Activated CD4-positive, alpha-beta T cell treated with anti-CD3 and anti-CD28 coated beads for 1 hour (primary cell): ENCODE measurements around the gene DCST1.

Source experiments
- DNase-seq: peaks from one replicate; pipeline ENCODE4 v3.0.0-alpha.2; 2020

DCST1 gene

DNA sequence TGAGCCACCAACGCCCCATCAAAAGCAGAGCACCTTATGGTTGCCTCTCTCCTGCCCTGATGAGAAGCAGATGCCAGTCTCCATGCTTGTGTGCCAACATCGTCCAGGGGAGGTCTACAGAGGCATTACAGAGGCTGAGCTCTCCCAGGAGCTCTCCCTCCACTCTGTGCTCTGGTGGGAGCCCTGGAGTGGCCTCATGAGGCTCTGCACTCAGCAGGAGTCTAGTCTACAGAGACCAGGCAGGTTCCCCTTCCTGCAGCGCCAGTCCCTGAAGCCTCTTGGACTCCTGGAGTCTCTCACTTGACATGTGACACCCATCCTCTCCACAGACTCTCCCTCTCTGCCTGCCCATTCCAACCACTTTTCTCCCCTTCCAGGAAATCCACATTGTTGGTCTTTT is 3.4 kb downstream of the DCST1 start:
- no peak for DNase-seq

DNA sequence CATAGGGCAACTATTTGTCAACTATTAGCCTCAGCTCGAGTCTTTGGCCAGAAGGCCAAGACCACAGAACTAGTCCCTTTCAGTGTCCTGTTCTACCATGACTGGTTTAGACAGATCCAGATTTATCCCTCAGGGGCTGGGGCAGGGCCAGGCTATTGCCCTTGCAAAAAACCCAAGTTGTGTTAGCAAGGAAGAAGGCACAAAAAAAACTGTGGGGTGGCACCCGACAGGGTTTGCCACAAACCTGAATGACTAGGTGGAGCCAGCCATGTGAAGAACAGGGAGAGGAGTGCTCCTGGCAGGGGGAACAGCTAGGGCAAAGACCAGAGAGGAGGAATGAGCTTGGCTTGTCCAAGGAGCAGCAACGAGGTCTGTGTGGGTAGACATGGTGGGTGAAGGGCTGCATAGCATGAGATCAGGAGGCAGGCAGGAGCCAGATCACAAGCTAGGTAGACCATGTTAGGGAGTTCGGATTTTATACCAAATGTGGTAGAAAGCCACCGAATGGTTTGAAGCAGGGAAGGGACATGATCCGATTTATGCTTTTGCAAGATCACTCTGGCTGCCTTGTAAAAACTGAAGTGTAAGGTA is 4.3 kb downstream of the DCST1 start:
- no peak for DNase-seq

DNA sequence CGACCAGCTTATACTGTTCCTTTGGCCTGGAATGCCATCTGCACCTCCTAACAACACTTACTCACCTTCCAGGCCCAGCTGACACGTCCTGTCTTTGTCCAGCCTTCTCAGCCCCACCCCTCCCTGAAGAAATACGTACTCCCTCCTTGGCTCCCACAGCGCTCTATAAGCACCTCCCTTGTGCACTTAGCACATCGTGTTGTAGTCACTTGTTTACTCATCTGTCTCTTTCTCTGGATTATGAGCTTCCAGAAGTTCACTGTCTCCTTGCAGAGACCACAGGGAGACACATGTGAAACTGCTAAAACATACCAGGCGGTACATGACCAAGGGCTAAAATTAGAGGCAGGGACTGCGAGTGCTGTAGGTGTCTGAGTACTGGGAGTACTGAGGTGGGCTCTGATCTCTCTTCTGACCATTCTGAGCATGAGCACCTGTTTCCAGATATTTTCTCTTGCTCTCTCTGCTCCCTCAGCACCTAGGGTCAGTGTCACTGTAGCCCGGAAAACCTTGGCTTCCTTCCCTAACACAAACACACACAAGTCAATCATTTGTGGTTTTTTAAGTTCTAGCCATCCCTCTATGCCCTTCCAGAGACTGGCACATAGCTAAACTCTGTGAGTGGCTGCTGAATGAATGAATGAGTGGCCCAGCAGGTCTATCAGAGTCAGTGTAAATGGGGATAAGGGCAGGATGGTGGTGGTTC is 5.1 kb downstream of the DCST1 start:
- no peak for DNase-seq

DNA sequence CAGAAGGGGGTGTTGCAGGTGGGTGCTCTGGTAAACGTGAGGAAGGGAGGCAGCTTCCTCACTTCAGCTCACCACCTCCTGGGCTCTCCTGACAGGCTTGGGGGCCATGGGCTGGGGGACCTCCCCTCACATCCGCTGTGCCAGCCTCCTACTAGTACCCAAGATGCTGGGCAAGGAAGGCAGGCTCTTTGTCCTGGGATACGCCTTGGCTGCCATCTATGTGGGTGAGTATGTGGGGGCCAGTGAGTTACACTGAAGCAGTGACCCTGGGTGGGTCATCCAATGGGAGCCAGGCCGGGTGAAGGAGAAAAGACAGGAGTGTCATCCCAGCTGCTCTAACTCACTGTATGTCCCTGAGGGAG is 5.7 kb downstream of the DCST1 start:
- DNase-seq, result no peak

DNA sequence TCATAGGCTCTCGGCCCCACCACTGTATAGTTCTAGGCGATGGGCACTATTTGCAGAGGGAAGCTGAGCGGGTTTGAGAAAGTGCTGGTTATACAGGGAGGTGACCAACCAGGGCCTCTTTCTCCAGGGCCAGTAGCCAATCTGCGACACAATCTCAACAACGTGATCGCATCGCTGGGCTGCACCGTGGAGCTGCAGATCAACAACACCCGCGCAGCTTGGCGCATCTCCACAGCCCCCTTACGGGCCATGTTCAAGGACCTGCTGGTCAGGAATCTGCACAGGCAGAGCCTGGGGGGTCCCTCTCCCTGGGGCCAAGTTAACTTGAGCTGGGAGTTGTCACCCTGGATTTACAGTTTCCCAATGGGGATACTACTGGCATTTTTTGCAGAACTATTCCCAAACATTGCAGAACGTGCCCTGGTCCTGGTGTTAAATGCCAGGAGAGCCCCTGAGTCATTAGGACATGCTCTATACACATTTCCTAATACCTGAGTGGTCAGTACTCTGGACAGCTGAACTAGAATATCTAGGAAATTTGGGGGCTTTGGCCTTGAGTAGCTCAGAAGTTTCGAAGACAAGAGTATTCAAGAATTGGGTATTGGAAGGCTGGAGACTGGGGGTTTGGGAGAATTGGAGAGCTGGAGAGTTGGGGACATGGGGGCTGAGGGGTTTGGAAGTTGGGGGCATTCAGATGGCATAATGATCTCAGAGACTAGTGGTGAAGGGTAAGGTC is 6.9 kb downstream of the DCST1 start:
- DNase-seq, result no peak

DNA sequence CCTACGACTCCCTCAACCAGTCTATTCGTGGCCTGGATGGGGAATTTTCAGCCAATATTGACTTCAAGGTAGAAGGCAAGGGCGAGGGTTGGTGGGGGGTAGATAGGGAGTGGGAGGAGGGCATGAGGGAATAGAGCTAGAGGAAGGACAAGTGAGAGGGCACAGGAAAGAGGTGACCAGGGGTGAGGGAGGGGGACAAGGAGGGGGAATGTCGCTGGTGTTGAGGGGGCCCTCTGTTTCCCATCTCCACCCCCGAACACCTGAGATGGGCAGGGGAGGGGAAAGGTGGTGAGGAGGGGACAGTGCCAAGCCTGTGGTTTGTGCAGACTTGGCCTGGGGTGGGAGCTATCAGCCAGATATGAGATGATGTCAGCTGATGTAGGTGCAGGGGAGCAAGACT is 9.2 kb downstream of the DCST1 start:
- DNase-seq, result no peak

DNA sequence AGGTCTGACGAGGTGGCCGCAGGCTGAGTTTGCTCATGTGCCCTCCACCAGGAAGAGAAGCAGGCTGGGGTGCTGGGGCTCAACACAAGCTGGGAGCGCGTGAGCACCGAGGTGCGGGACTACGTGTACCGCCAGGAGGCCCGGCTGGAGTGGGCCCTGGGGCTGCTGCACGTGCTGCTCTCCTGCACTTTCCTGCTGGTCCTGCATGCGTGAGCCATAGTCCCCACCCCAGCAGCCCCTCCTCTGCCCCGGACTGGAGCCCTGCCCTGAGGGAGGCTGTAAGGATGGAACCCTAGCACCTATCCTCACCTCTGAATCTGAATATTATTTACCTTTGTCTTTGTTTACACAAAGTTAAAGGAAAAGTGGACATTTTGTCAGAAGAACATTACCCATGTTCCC is 9.7 kb downstream of the DCST1 start:
- no peak for DNase-seq

DNA sequence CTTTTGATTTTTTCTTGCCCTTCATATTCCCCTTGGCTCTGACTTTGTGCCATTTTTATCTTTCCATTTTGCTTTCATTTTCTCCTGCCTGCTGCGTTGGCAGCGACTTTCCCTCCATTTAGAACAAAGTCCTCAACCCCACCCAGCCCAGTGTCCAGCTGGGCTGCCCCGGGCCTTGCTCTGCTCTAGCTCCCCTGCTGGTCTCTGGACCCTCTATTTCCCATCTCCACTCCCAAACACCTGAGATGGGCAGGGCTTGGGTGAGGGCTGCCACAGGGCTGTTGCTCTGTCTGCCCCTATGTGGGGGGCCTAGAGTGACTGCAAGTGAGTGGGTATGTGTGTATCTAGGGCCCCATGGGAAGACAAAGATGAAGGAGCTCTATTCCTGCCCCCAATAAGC is 10.2 kb downstream of the DCST1 start:
- no peak for DNase-seq

DNA sequence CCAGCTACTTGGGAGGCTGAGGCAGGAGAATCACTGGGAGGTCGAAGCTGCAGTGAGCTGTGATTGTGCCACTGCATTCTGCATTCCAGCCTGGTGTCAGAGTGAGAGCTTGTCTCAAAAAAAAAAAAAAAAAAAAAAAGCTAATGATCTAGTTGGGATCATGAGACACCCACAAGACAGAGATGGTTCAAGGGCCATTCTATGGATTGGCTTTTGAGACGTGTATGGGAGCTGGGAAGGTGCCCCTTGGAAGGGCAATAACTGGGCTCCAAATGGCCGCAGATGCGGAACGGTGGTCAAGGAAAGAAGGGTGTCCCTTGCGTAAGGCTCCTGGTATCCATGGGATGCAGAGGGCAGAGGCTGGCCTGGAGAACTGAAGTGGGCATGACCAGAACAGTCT is 10.7 kb downstream of the DCST1 start:
- DNase-seq, result no peak

DNA sequence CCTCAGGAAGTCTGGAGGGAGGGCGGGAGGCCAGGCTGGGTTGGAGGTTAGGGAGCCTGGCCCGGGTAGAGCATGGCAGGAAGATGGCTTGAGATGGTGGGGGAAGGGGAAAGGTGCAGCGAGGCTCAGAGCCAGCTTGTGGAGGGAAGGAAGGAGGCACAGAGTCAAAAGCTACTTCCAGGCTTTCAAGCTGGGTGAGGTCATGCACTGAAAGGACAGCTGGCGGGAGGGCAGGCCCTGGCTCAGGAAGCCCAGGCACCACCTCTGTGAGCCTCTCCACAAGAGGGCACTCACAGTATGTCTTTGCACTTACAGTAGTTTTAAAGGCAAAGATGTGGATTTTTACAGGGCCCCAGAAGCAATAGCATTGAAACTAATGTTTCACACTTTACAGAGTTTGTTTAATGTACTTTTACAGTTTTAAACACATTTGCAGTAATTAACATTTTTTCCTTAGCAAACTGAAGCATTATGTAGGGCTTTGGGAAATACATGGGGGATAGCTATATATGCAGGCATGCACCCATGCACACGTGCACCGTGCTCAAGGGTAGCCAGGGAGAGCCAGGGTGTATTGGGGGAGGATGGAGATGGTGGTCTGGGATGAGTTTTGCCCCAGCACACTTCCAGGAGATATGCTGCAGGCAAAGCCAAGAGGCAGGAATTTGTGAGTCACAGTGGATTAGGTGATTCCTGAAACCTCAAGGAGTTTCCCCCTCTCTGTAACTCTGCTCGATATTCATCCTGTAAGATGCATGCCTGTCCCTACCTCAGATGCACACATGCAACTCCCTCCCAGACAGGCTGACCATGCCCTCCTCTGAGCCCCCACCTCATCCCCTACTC is 11.4 kb downstream of the DCST1 start:
- peak; percentile 45 for DNase-seq

DNA sequence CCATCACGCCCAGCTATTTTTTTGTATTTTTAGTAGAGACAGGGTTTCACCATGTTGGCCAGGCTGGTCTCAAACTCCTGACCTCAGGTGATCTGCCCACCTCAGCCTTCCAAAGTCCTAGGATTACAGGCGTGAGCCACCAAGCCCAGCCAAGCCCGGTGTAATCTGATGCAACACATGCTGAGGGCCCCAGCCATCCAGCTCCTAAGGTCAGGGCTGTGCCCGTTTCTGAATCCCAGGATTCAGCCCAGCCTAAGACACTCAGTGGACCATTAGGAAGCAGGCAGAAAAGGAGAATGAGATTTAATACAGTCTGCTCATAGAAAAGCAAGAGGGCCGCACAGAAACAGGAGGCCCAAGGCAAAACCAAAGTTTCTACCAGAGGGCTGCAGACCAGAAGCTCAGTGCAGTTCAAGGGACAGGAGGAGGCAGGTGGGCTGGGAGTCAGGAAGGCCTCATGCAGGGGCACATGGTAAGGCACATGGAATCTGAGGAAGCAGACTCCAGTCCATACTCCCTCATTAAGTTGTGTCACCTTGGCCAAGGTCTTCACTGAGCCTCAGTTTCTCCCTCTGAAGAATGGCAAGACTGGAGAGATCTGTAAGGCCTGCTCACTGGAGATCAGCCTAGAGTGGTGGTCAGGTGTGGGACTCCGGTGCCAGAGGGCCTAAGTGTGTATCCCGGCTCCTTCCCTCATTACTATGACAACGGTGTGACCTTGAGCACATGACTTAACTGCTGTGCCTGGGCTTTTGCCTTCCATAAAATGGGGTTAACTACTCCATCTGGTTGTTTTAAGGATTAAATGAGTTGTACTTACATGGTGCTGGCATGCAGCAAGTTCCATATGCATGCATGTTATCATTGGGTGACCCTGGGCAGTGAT is 15.1 kb downstream of the DCST1 start:
- no peak for DNase-seq

DNA sequence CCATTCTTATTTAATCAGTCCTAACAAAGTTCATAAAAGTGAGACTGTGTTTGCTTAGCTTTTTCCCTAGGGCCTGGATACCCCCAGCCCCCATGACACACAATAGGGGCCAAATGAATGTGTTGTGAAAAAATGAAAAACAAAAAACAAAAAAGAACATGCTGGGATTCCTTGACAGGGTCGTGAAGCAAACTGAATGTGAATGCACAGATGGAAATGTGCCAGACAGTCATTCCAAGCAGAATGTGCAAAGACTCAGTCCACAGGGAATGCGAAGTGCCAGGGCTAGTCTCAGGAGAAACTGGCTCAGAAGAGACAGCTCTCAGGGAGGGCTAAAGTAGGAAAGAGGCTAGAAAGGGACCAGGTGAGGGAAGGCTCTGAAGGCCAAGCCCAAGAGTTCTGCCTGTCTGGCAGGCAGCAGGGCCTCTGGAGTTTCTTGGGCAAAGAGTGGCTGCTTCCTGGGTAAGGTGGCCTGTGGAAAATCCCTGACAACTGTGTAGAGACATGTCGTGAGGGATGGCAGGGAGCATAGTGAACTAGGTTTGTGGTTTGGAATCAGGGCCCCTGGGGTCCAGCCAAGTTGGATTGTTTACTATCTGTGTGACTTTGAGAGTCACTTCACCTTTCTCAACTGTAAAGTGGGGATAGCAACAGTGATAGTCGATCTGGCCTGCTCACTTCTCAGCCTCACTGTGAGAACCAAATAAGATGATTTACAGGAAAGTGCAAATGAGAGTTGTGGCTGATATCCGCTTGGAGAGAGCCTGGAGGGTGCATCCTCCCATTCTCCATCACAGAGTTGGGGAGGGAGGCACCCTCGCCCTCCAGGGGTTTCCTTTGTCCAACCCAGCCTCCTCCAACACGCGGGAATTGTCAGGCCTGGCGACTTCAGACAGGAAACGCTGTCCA is 16.3 kb downstream of the DCST1 start:
- DNase-seq, result no peak

DNA sequence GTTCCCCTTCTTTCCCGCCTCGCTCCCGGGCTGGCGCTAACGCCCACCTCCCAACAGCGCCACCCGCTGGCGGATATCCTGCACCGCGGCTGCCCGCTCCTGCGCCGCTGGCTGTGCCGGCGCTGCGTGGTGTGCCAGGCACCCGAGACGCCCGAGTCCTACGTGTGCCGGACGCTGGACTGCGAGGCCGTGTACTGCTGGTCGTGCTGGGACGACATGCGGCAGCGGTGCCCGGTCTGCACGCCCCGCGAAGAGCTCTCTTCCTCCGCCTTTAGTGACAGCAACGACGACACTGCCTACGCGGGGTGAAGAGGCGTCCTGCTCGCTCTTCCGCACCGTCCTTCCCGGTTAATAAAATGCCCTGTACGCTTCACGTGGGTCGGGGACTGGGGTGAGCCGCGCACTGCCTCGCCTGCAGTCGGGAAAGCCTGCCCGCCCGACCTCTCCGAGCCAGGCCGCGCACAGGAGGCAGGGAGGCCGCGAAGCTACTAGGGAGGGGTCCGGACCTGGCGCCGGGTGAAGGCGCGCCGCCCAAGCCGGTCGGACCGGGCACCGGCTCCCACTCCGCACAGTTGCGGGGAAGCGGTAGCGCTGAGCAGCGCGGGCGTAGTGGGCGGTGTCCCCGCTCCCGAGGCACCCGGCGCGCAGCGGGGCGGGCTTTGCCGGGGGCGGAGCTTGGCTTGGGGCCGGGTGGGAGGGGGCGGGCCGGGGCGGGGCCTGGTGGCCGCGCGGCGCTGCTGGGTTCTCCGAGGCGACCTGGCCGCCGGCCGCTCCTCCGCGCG is 17.1 kb downstream of the DCST1 start, which contains the start of gene ADAM15:
ADAM15 (plus strand) TSS at position 757 of the 782 bp plus-strand sequence. CDS start 71 bp downstream, outside the sequence.
- DNase-seq, result peak; percentile 69

DNA sequence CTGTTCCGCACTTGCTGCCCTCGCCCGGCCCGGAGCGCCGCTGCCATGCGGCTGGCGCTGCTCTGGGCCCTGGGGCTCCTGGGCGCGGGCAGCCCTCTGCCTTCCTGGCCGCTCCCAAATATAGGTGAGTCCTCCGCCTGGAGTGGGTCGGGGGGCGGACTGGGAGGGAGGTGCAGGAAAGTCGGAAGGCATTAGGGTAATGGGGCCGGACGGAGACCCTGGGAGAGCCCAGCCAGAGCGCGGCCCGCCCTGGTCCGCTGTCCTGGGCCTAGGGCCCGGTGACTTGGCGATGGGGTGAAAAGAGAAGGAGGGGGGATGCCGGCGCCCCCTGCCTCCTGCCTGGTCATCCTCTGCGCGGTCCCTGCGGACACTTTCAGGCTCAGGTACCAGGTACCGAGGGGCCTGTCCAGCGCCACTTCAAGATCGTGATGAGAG is 17.7 kb downstream of the DCST1 start:
- no peak for DNase-seq

DNA sequence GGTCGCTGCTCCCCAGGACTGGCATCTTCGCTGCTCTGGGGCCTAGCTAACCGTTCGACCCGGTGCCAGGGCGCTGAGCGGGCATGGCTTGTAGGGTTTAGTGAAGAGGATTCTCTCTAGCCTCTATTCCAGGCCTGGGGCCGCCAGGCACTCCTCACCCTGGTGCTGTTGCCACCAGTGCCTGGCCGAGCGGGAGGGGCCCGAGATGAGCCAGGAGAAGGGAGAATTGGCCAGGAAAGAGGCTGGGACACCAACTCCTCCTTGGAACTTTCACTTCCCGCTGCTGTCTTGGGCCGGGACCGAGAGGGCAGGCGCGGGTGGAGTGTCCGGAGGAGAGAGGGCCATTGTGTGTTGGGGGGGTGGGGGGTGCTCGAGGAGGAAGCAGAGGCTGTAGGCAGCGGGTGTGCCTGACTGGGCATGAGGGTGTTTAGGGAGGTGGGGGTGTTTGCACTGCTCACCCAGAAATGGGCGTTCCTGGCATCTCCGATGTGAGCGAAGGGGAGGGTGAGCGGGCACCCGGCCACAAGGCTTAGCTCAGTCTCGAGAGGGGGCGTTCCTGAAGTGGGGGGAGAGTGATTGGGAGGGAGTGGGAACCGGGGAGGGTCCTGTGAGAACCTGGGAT is 18.3 kb downstream of the DCST1 start:
- DNase-seq, result peak; percentile 18

DNA sequence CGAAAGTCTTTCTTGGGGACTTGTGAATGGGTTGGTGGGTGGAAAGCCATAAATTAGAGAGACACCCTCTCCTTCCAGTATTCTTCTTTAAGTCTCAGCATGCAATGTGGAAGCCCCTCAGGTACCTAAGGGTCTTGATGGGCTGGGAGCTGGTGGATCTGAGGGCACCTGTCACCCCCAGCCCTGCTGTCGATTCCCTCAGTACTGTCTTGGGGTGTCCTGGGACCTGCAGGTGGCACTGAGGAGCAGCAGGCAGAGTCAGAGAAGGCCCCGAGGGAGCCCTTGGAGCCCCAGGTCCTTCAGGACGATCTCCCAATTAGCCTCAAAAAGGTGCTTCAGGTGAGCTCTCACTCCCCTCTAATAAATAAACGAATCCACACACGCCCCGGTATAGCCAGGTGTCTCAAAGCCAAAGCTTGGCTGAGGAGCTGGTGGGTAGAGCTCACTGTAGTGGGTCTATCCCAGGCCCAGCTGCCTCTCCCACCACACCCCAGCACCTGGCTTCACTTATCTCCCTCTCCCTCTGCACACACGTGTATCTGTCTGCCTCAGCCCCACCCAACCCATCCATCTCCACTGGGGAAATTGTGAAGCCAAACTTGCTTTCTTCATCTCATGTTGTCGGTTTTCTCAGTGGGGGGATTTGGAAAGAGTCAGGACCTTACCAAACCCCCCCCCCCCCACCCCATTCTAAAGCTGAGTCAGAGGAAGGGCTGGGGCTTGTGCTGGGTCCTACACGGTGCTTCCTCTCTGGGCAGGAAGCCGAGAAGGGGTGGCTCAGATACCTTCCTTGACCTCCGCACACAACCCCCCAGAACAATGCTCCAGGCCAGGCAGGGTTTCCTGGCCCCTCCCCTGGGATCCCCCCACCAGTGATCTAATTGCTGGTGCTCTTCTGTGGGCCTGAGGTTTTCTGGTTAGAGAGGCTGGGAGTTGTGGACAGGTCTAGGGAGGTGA is 19.1 kb downstream of the DCST1 start:
- DNase-seq, result no peak

DNA sequence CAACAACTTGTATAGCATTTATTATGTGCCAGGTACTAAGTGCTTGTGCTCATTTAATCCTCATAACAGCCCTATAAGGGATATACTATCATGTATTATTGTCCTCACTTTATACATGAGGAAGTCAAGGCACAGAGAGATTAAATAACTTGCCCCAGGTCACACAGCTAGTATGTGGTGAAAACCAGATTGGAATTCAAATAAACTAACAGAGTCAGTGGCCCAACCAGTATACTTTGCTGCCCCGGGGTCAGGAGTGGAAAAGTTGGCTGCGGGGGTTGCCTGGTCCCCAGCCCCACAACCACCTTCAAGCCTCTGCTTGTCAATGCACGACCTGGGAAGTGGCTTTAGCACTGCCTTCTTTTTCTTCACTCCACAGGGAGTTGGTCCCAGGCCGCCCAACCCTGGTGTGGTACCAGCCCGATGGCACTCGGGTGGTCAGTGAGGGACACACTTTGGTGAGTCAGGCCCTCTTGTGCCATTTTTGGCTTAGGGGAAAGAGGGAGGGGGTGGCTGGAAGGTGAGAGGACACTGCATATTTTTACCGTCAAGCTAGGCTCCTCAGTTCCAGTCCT is 20.0 kb downstream of the DCST1 start:
- no peak for DNase-seq

DNA sequence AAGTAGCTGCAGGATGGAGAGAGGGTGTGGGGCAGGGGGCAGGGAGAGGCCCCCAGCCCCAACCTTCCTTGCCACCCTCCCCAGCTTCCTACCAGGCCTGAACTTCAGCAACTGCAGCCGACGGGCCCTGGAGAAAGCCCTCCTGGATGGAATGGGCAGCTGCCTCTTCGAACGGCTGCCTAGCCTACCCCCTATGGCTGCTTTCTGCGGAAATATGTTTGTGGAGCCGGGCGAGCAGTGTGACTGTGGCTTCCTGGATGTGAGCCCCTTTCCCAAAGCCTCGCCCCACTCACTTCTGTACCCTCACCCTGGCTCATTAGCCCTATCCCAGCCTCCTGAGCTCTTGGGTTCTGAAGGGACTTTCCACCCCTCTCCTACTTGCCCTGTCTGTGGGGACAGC is 23.5 kb downstream of the DCST1 start:
- no peak for DNase-seq
